Daoy (cell line): ENCODE measurements around the gene CLDN4. TPM values are rescaled to one million over a fixed set of nuclear protein-coding genes. Genes with fewer than 3 reads are reported as not detected.

Source experiments
- DNase-seq: peaks from one replicate; pipeline ENCODE4 v3.0.0-alpha.2; 2015; ENCODE audit warnings: low read depth
- total RNA-seq: library from RNA; depleted of rRNA; stranded (reverse); fragments of >200 nt; shearing (Covaris generic); gene quantifications from 2 replicates; pipeline ENCODE4 v1.2.3, GENCODE V29; 2014; rRNA removed

CLDN4 gene
- total RNA-seq, 1 experiment from 2014 or later = 1.4 TPM

- no peak for DNase-seq
Observed at GRCh38 chr7:73871163-73872011, 40.6 kb downstream of the CLDN4 start.

- DNase-seq = no peak
Observed at GRCh38 chr7:73872056-73872908, 41.5 kb downstream of the CLDN4 start.

- no peak for DNase-seq
Observed at GRCh38 chr7:73876361-73876760, 45.6 kb downstream of the CLDN4 start.

GRCh38 chr7:73876973-73877372, 46.2 kb downstream of the CLDN4 start:
- DNase-seq = no peak

- no peak for DNase-seq
Observed at GRCh38 chr7:73879977-73880681, 49.3 kb downstream of the CLDN4 start.

- DNase-seq = no peak
Observed at GRCh38 chr7:73880755-73881328, 50.0 kb downstream of the CLDN4 start.

GRCh38 chr7:73881352-73882046, 50.7 kb downstream of the CLDN4 start:
- no peak for DNase-seq

GRCh38 chr7:73882047-73882402, 51.2 kb downstream of the CLDN4 start:
- DNase-seq = no peak

Other genes starting within 250 kb of the CLDN4 start
- gene MLXIPL, start 206.5 kb upstream of the CLDN4 start, total RNA-seq = 5.4 TPM in 1 of 2 replicates, not detected in the other
- gene VPS37D, start 163.2 kb upstream of the CLDN4 start, total RNA-seq = 3.7 and 4.6 TPM in 2 replicates
- 0.06 and 1.0 TPM in 2 replicates for gene DNAJC30, start 147.5 kb upstream of the CLDN4 start, total RNA-seq
- 160 and 173 TPM in 2 replicates for gene BUD23, start 147.4 kb upstream of the CLDN4 start, total RNA-seq
- 65.7 and 133 TPM in 2 replicates for gene STX1A, start 111.3 kb upstream of the CLDN4 start, total RNA-seq
- 24.2 and 30.0 TPM in 2 replicates for gene ABHD11, start 92.2 kb upstream of the CLDN4 start, total RNA-seq
- gene CLDN3, start 60.7 kb upstream of the CLDN4 start, total RNA-seq = 0.11 TPM in 1 of 2 replicates, not detected in the other
- gene METTL27, start 11.5 kb downstream of the CLDN4 start, total RNA-seq = 0.48 and 2.3 TPM in 2 replicates
- 0.69 and 1.5 TPM in 2 replicates for gene TMEM270, start 30.2 kb downstream of the CLDN4 start, total RNA-seq
- 0.06 and 0.23 TPM in 2 replicates for gene ELN, start 197.2 kb downstream of the CLDN4 start, total RNA-seq